ENCODE data around the gene IGF1. TPM values are rescaled to one million over a fixed set of nuclear protein-coding genes. Genes with fewer than 3 reads are reported as not detected.

The IGF1 gene
- total and polyA plus RNA-seq, 10 of the 15 experiments (the other 5 are each of a cell fraction or from before 2014, with no cell fraction given): 2.4 to 9.2 (median 3.5) TPM

- peak; percentile 80 for TF ChIP-seq BCL3 (IDR thresholded peaks at IDR 0.05; ENCODE audit: borderline replicate concordance, insufficient read depth, low read depth, low read length, poor library complexity, severe bottlenecking)
- TF ChIP-seq ZSCAN29 (IDR thresholded peaks at IDR 0.05): no peak
- TF ChIP-seq ZNF384 (IDR thresholded peaks at IDR 0.05; ENCODE audit: borderline replicate concordance, low read depth, low read length): peak; percentile 49; the same call in 1 of the 2 replicates
- TF ChIP-seq NFIC (IDR thresholded peaks at IDR 0.05; ENCODE audit: low read depth, low read length): peak; percentile 92
- peak; percentile 79 to 91 (median 81) for TF ChIP-seq CTCF (IDR thresholded peaks at IDR 0.05 in 2 of 3, conservative IDR thresholded peaks at IDR 0.05 in 1 of 3; ENCODE audit: control insufficient read depth in 2 of 3, extremely low read depth in 1 of 3, insufficient read depth in 1 of 3, low read depth in 3 of 3, low read length in 3 of 3)
- TF ChIP-seq MAX (IDR thresholded peaks at IDR 0.05; ENCODE audit: low read depth, low read length): peak; percentile 58; the same call in 1 of the 2 replicates
- TF ChIP-seq BCL11A (IDR thresholded peaks at IDR 0.05; ENCODE audit: low read depth, low read length): peak; percentile 89
- peak; percentile 82; the same call in 1 of the 2 replicates for TF ChIP-seq ZNF687 (IDR thresholded peaks at IDR 0.05)
- peak; percentile 80 for TF ChIP-seq RAD21 (IDR thresholded peaks at IDR 0.05; ENCODE audit: insufficient read depth, low read depth, low read length)
- peak in 1 of 2 experiments; percentile 63; a peak in 1 of 4 replicates for TF ChIP-seq ETV6 (conservative IDR thresholded peaks at IDR 0.05 in 1 of 2, IDR thresholded peaks at IDR 0.05 in 1 of 2; ENCODE audit: borderline replicate concordance in 1 of 2, low read depth in 1 of 2)
- peak; percentile 78 for TF ChIP-seq IKZF1 (conservative IDR thresholded peaks at IDR 0.05)
- no peak for TF ChIP-seq BACH1 (IDR thresholded peaks at IDR 0.05; ENCODE audit: borderline replicate concordance)
- TF ChIP-seq IRF4 (IDR thresholded peaks at IDR 0.05; ENCODE audit: low read depth, low read length): peak; percentile 80; the same call in 1 of the 2 replicates
- TF ChIP-seq YY1 (IDR thresholded peaks at IDR 0.05; ENCODE audit: low read depth, low read length): no peak; the same call in 1 of the 2 replicates
Measured at GRCh38 chr12:102484428-102484958, 4.1 kb upstream of the IGF1 start (continued).
